NB4 (cell line): ENCODE results near the gene PXT1.

Experiments
- CTCF ChIP-seq: IDR thresholded peaks from one replicate; pipeline ENCODE4 v1.5.1; 2012; ENCODE audit warnings: low read depth, low read length
- MYC ChIP-seq: IDR thresholded peaks from 2 replicates; pipeline ENCODE4 v1.6.1; 2011; ENCODE audit warnings: low read depth, low read length
- POLR2A ChIP-seq: IDR thresholded peaks from 2 replicates; pipeline ENCODE4 v1.6.1; 2011; ENCODE audit warnings: mild to moderate bottlenecking; ENCODE audit not compliant: insufficient read length; ENCODE audit errors: extremely low read depth

- no peak for TF ChIP-seq MYC
- no peak for TF ChIP-seq POLR2A
- TF ChIP-seq CTCF = no peak
Measured at GRCh38 chr6:36467625-36468024, 25.0 kb upstream of the PXT1 start.
